Activated naive CD4-positive, alpha-beta T cell treated with anti-CD3 and anti-CD28 coated beads, Interleukin-2, amount 50 U/mL, for 72 hours (primary cell): ENCODE data around the gene CNGA1. TPM values are rescaled to one million over a fixed set of nuclear protein-coding genes. Genes with fewer than 3 reads are reported as not detected.
"Not testable (repeated sequence)": the region's sequence is repeated elsewhere in the genome, so short reads cannot be mapped to it uniquely, and the experiment has no call there.

Source experiments
- ATAC-seq, 2 donors: fragments of 150-1000 bp; cut with Tn5 transposase; 2 replicates each; pipeline ENCODE4 v1.10.0; 2021; ENCODE audit warnings: mild to moderate bottlenecking in 2 of 2, moderate library complexity in 2 of 2
- DNase-seq, 2 donors: peaks; one replicate each; pipeline ENCODE4 v3.0.0; 2021 to 2022; ENCODE audit warnings: low spot score in 2 of 2
- H3K27ac Mint-ChIP-seq, 2 donors: one replicate each; pipeline ENCODE4 v1.8.0; 2022; ENCODE audit warnings: mild to moderate bottlenecking in 2 of 2, mixed read lengths in 2 of 2
- H3K36me3 Mint-ChIP-seq, 2 donors: one replicate each; pipeline ENCODE4 v1.8.0; 2022; ENCODE audit warnings: mixed read lengths in 2 of 2
- H3K9me3 Mint-ChIP-seq, 2 donors: one replicate each; pipeline ENCODE4 v1.8.0; 2022; ENCODE audit warnings: mixed read lengths in 2 of 2
- total RNA-seq, 2 donors: library from RNA; stranded (reverse); gene quantifications; one replicate each; pipeline ENCODE4 v1.2.3, GENCODE V29; 2022

The CNGA1 gene
- total RNA-seq, 2 donors from 2014 or later: 0.27 to 0.55 TPM

DNA sequence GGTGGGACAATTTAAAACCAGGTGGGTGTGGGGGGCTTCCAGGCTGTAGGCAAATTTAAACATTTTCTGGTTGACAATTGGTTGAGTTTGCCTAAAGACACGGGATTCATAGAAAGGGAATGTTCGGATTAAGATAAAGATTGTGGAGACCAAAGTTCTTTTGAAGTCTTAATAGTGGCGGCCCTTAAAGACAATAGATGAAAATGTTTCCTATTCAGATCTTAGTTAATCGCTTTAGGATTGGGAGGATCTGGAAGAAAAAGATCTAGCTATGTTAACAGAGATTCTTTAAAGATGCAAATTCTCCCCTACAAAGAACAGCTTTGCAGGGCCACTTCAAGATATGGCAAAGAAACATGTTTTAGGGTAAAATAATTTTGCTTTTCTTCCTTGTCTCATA, 4.8 kb downstream of the CNGA1 start:
- Mint-ChIP-seq H3K9me3 (peaks cover 0 to 4% of the 10 kb centered on the region in 2 donors), H3K27ac (no peak overlapping the region), H3K36me3 (peaks cover 0 to 7% of the 10 kb centered on the region in 2 donors)
- no peak for ATAC-seq
- no peak for DNase-seq

DNA sequence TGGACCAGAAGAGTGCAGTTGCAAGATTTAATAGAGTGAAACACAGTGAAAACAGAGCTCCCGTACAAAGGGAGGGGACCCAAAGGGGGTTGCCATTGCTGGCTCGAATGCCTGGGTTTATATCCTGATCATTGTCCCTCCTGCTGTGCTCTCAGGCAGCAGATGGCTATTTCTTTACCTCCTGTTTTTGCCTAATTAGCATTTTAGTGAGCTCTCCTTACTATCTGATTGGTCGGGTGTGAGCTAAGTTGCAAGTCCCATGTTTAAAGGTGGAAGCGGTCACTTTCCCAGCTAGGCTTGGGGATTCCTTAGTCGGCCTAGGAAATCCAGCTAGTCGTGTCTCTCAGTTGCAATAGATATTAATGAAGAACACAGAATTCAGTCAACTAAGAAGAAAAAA, 5.6 kb downstream of the CNGA1 start:
- H3K27ac Mint-ChIP-seq, ATAC-seq, H3K9me3 Mint-ChIP-seq, DNase-seq: not testable (repeated sequence)
- H3K36me3 Mint-ChIP-seq: peaks cover 0 to 11% of the 10 kb centered on the region in 2 donors

DNA sequence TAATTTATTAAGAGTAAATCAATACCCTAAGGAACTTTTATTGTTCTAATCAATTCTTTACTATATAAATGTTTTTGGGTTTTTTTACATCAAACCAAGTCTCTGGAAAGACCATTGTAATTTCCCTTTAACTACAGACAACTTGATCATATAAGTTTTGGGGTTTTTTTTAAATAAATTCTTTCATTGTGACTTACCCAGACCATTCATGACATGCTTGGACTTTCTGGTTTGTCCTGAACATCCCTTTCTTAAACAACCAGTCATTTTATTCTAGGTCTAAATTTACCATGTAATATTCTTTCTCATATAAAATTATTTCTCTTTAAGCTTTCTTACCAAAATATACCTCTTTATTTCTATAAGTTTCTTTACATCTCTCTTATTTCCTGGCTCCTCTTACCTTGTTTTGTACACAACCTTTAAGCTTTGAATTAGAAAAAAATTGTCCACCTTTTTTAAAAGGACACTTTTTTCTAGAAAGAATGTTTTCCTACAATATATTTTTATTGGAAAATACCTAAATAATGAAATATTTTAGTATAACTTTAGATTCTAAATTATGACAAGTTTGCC, 8.4 kb downstream of the CNGA1 start:
- ATAC-seq (no peak), DNase-seq (no peak)
- peaks cover 0 to 13% of the 10 kb centered on the region in 2 donors for H3K9me3 Mint-ChIP-seq
- H3K36me3 Mint-ChIP-seq: peaks cover 0 to 25% of the 10 kb centered on the region in 2 donors
- no peak overlapping the region for H3K27ac Mint-ChIP-seq

DNA sequence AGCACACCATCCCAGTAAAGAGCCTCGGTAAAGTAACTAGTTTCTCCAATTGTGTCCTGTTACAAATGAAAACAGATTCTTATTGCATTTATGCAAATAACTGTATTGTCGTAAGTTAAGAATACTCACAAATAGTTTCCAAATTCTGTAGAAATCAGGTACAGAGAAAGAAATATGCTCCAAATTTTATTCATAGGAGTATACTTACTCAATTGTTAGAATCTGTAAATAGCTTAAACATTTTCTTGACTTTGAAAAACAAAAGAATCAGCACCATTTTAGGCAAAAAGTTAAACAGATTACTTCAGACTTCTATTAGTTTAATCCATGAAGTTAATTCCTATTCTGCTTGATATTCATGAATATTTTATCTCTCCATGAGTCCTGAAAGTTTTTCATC, 10.7 kb downstream of the CNGA1 start:
- peaks cover 0 to 13% of the 10 kb centered on the region in 2 donors for H3K9me3 Mint-ChIP-seq
- no peak for ATAC-seq

DNA sequence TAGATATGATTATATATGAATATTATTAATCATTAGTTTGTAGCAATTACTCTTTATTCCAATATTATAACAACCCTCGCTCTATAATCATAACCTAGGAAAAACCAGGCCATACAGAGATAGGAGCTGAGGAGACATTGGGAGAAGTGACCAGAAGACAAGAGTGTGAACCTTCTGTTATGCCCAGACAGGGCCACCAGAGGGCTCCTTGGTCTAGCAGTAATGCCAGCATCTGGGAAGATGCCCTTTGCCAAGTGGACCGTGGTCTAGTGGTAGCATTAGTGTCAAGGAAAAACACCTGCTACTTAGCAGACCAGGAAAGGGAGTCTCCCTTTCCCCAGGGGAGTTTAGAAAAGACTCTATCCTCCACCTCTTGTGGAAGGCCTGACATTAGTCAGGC, 12.9 kb downstream of the CNGA1 start:
- H3K36me3 Mint-ChIP-seq: peaks cover 0 to 18% of the 10 kb centered on the region in 2 donors
- not testable (repeated sequence) for H3K9me3 Mint-ChIP-seq, ATAC-seq
- H3K27ac Mint-ChIP-seq: peak overlapping the region in 1 of 2 donors; percentile 44
- DNase-seq: peak in 1 of 2 donors; percentile 21

More for the DNA sequence above, 10.7 kb downstream of the CNGA1 start:
- Mint-ChIP-seq H3K27ac (no peak overlapping the region), H3K36me3 (peaks cover 0 to 23% of the 10 kb centered on the region in 2 donors)
- no peak for DNase-seq

DNA sequence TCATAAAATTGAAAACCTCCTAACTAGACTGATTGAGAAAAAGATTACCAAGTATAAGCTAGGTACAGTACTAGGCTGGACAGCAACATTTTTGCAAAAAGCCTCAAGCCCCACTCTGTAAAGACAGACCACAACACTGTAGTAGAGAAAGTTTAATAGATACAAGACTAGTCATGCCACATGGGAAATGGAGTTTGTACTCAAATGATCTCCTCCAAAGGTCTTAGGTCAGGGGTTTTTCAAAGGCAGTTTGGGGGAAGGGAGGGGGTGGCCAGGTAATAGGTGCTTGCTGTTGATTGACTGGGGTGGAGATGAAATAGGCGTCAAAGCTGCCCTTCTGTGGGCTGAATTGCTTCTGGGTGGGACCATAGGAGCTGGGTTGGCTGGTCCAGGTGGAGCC, 14.2 kb downstream of the CNGA1 start:
- ATAC-seq (no peak), DNase-seq (no peak)
- peaks cover 0 to 14% of the 10 kb centered on the region in 2 donors for H3K9me3 Mint-ChIP-seq
- H3K27ac Mint-ChIP-seq: no peak overlapping the region
- H3K36me3 Mint-ChIP-seq: peaks cover 0 to 18% of the 10 kb centered on the region in 2 donors

DNA sequence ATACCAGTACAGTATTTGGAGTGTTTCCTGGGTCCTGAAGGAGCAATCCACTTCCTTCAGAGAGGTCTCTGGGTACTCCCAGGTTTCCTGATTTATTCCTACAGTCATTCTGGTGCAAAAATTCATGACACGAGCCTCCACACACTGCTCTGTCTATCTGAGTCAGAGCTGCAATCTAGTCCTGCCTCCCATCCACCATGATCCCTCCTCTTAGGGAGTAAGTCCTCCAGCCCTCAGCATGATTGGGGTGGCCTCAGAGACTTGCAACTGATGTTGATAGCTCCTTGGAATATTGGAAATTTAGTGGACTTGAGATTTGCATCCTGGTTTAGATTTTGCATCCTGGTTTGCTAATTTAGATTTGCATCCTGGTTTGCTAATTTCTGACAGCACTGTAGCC, 20.5 kb downstream of the CNGA1 start:
- H3K9me3 Mint-ChIP-seq: peaks cover 7 to 14% of the 10 kb centered on the region in 2 donors
- peaks cover 9 to 11% of the 10 kb centered on the region in 2 donors for H3K36me3 Mint-ChIP-seq
- ATAC-seq: no peak
- DNase-seq: no peak
- H3K27ac Mint-ChIP-seq: no peak overlapping the region

DNA sequence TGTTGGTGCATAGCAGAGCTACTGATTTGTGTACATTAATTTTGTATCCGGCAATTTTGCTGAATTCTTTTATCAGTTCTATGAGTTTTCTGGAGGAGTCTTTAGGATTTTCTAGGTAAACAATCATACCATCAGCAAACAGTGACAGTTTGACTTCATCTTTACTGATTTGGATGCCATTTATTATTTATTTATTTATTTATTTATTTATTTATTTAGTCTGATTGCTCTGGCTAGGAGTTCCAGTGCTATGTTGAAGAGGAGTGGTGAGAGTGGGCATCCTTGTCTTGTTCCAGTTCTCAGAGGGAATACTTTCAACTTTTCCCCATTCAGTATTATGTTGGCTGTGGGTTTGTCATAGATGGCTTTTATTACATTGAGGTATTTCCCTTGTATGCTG, 24.0 kb downstream of the CNGA1 start:
- peaks cover 9 to 17% of the 10 kb centered on the region in 2 donors for H3K36me3 Mint-ChIP-seq
- not testable (repeated sequence) for DNase-seq, ATAC-seq, H3K27ac Mint-ChIP-seq
- peaks cover 11 to 22% of the 10 kb centered on the region in 2 donors for H3K9me3 Mint-ChIP-seq

DNA sequence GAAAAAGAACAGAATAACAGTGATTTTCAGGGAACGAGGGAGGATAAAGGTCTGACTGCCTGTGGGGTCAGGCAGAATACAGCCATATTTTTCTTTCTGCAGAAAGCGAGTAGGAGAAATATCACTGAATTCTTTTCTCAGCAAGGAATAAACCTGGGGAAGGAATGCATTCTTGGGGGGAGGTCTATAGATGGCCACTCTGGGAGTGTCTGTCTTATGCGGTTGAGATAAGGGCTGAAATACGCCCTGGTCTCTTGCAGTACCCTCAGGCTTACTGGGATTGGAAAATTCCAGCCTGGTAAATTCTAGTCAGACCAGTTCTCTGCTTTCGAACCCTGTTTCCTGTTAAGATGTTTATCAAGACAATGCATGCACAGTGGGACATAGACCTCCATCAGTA, 26.3 kb downstream of the CNGA1 start:
- Mint-ChIP-seq H3K9me3 (peaks cover 11 to 22% of the 10 kb centered on the region in 2 donors), H3K36me3 (peaks cover 9 to 17% of the 10 kb centered on the region in 2 donors), H3K27ac (no peak overlapping the region)
- ATAC-seq (no peak), DNase-seq (no peak)

DNA sequence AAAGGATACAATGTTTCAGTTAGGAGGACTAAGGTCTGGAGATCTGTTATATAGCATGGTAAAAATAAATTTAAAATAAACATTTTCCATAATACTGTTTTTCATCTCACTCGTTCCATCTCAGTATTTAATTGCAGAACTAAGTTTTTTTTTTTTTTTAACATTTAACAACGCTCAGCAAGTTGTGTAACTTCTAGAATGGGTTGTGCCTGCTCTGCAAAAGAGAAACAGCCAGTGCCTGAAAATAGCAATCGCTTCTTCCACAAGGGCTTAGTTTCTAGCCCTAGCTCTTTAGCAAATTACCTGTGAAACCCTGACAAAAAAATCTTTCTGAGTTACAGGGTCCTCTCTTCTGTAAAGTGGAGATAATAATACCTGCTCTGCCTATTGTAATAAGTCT, 41.9 kb downstream of the CNGA1 start:
- no peaks in the 10 kb centered on the region for H3K9me3 Mint-ChIP-seq
- no peak for ATAC-seq

DNA sequence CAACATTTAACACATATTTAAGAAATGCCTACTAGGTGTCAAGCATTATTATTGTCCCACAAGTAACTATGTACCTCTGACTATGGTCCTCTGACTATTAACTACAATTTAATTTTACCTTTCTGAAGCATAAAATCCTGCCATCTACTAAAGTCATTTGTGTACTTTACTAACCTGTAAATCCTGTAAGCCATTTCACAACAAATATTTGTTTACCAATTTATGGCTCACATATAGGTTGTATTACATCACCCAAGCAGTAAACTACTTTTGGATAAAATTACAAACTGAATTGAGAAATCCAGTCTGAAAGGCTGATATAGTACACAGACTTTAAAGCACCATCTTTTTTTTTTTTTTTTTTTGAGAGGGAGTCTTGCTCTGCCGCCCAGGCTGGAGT, 43.8 kb downstream of the CNGA1 start:
- DNase-seq (no peak), ATAC-seq (no peak)
- no peak overlapping the region for H3K27ac Mint-ChIP-seq
- no peaks in the 10 kb centered on the region for H3K9me3 Mint-ChIP-seq
- H3K36me3 Mint-ChIP-seq: no peaks in the 10 kb centered on the region

More for the DNA sequence above, 41.9 kb downstream of the CNGA1 start:
- Mint-ChIP-seq H3K27ac (no peak overlapping the region), H3K36me3 (no peaks in the 10 kb centered on the region)
- no peak for DNase-seq

DNA sequence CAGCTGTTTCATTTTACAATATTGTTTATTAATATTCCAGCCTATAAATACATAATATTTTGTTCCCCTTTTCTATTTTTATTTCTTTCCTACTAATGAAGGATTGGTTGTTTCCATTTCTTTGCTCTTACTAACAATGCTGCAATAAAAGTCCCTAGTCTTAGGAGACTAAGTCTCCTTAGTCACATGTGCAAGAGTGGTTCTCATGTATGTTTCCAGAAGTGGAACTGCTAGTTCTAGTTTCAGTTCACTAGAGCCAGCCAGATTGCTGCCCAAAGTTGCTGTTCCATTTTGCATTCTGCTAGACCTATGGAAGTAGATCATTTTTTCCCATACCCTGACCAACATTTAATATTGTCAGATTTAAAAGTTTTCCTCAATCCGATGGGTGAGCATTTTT, 44.3 kb downstream of the CNGA1 start:
- DNase-seq (no peak), ATAC-seq (no peak)
- Mint-ChIP-seq H3K36me3 (no peaks in the 10 kb centered on the region), H3K27ac (no peak overlapping the region), H3K9me3 (no peaks in the 10 kb centered on the region)

DNA sequence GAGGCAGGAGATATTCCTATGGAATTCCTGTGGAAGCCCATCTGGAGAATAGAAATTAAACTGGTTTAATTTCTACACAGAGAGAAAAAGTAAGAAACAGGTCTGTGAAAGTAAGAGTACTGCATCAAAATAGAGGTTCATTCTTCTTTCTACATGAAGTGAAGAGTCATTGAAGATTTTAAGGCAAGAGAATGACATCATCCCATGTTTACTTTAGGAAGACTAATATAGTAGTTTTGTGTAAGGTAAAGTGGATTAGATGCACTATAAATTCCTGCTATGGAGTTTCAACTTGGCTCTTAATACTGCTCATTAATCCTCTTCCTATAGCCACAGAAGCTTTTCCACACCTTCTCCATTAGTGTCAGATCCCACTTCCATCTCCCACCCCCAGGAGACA, 47.6 kb downstream of the CNGA1 start:
- no peak for DNase-seq
- Mint-ChIP-seq H3K9me3 (no peaks in the 10 kb centered on the region), H3K27ac (no peak overlapping the region), H3K36me3 (no peaks in the 10 kb centered on the region)
- no peak for ATAC-seq

DNA sequence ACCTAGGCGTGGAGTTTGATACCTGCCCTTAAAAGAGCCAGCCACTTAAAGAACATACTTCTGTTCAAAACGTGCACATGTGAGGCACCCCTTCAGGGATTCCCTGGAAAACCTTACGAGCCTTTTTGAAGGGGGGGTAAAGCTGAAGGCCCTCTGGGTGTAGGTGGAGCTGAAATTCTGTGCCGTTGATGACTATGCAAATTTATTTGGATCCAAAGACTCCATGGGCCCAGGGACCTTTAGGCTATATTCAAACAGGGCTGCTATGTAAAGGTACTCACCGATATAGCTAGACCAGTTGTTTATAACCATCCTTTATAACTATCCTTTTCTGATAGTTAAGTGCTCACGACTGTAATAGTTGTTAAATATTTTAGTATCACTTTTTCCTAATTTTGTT, 61.8 kb downstream of the CNGA1 start:
- DNase-seq: no peak
- no peaks in the 10 kb centered on the region for H3K36me3 Mint-ChIP-seq
- ATAC-seq: no peak
- peaks cover 3 to 6% of the 10 kb centered on the region in 2 donors for H3K9me3 Mint-ChIP-seq
- H3K27ac Mint-ChIP-seq: no peak overlapping the region

DNA sequence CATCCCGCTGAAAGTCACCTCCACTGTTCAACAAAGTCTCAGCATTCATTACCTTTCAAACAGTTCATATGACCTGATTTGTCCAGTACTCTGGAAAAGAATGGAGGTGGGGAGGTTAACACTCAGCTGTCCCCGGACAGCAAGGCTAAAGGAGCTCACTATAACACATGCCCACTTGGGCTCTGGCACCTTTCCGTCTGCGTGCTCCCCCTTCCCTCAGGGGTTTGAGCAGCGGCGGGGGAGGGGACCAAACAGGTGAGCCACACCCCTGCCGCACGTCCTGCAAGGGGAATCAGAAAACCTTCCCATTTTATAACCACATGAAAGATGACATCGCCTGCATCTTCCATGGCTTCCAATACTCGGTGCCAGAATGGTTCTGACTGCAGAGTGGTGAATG, 62.2 kb downstream of the CNGA1 start:
- no peak for ATAC-seq
- peaks cover 3 to 6% of the 10 kb centered on the region in 2 donors for H3K9me3 Mint-ChIP-seq
- H3K36me3 Mint-ChIP-seq: no peaks in the 10 kb centered on the region
- H3K27ac Mint-ChIP-seq: no peak overlapping the region
- no peak for DNase-seq

DNA sequence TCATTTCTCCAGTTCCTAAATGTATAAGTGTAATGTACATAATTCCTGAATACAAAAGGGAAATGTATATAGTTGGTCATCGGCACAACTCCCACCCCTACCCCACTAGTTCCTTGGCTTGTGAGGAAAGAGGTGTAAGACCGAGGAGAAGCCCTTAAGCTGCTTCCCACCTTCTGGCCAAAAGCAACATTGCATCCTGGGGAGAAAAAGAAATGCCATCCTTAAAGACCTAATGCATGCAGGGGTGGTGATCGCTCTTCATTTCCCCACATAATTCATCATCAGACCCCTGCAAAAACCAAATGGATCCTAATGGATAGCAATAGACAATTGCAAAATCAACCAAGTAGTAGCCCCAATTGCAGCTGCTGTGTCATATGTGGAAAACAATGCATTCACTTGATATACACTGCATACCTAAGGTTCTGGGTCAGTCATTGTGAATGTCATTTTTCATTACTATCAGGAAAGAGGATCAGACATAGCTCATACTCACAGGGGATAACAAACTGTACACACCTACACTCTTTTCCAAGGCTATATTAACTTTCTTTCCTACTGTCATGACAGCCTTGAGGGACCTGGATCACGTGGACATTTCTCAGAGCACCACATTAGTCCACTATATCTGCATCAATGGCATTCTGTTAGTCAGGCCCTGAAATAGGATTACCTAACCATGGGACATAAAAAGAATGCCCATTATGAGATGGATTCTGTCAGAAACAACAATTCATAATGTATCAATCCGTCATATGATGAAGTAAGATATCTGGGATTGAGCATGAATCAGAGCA, 70.4 kb downstream of the CNGA1 start:
- Mint-ChIP-seq H3K36me3 (no peaks in the 10 kb centered on the region), H3K9me3 (peaks cover 3 to 6% of the 10 kb centered on the region in 2 donors), H3K27ac (no peak overlapping the region)
- ATAC-seq: no peak
- DNase-seq: no peak

DNA sequence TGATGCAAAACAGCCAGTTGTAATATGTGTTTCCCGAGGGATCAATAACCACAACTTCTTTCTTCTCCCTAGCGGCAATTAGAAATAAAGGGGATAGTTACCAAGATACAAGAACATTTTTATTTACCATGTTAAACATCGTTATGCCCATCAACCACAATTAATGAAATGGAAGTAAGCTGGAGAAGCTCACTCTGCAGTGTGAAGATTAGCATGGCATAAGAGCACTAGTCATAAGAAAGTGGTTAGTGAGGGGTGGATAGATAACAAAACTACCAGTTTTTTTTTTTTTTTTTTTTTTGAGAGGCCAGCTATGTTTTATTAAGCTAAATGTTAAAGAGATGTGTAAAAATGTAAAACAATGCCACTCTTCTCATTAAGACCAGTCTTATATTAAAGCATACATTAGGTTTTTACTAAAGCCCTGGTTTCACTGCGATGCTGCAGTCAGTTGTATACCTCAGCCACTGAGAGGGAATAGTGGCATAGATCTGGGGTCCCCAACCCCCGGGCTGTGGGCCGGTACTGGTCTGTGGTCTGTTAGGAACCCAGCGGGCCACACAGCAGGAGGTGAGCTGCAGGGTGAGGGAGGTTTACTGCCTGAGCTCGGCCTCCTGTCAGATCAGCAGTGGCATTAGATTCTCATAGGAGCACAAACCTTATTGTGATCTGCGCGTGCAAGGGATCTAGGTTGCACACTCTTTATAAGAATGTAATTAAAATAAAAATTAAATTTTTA, 74.2 kb downstream of the CNGA1 start:
- DNase-seq: no peak

More for the DNA sequence above, 74.2 kb downstream of the CNGA1 start:
- no peaks in the 10 kb centered on the region for H3K36me3 Mint-ChIP-seq
- H3K27ac Mint-ChIP-seq: no peak overlapping the region
- no peaks in the 10 kb centered on the region for H3K9me3 Mint-ChIP-seq
- ATAC-seq: no peak
